ENCODE measurements around the gene PDCD1LG2.

PDCD1LG2 gene

DNA sequence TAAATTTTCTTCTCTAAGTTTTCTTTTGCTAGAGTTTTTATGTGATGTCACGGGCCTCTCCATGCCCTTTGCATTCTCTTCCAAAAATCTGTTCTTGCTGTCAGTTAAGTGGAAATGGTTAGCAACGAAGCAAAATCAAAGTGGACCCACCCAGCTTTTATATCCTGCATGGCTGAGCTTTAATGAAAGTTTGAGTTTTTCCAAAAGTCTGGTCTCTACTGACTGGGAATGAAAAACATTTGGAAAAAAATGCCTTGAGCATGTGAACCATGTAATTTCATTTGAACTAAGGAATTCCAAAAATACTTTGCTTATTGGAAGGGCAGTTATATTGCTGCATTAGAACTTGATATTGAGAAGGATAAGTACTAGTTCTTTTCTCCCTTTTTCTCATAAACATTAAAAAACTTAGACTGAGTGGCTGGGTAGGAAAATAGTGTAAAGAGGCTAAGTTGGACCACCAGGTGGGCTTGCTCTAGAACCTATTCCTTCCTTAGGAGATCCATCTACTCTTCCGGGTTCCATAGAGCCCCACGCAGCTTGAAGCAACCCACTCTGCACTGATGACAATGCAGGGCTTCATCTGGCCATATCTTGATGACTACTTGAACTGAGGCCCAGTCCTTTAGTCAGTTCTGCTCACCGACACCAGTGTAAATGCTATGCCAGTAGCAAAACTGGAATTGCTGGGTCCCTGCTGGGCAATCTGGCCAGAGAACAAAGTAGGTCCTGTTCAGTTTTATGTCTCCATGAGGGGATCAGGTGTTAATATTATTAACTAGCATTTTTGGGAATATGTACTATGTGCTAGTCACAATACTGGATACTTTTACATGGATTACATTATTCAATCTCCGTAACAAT lies 101.2 kb downstream of the PDCD1LG2 start:
- no peak for DNase-seq (ENCODE audit: low read depth)

DNA sequence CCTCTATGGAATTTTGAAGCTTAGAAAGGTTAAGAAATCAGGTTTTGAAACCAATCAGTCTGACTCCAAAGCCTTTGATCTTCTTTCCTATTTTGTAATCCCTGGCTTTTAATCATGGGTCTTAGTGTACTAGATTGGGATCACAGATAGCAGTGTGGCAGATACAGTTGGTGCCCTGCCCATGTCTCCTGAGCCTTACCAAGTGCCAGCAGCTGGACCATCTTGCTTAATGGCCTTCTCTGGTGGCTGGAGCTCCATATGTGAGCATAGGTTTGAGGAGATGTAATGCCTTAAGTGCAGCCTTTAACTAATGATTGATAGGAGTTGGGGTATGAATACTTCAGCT lies 101.8 kb downstream of the PDCD1LG2 start:
- no peak for DNase-seq (ENCODE audit: low read depth)

DNA sequence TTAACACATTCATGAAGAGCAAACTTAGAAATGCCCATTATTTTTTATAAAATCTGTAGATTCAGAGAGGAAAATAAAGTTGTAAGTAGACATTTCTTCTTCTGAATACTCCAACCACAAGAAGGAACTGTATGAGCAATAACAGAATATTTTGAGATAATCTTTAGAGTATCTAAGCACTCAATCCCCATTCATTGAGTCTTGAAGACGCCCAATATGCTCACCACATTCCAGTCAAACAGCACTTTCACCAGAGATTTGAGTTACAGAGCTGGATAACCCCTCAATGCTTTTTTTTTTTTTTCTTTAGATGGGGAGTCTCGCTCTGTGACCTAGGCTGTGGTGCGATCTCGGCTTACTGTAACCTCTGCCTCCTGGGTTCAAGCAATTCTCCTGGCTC lies 103.9 kb downstream of the PDCD1LG2 start:
- no peak for DNase-seq (ENCODE audit: low read depth)

DNA sequence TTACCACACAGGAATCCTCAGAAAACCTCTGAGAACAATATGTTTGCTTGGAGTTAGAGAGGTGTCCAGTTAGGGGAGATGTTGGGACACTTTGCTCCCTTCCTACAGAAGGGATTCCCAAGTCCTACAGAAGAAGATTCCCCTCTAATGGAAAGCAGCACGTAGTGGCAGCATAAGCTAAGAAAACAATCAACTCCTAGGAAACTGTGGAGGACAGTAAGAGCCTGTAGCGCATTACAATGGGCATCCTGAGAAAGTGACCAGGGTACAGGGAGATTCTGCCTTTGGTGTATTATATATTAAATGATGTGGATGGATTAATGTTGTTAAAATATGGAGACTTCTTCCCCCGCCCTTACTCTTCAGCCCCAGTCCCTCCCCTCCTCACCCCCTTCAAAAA lies 104.7 kb downstream of the PDCD1LG2 start:
- no peak for DNase-seq (ENCODE audit: low read depth)

DNA sequence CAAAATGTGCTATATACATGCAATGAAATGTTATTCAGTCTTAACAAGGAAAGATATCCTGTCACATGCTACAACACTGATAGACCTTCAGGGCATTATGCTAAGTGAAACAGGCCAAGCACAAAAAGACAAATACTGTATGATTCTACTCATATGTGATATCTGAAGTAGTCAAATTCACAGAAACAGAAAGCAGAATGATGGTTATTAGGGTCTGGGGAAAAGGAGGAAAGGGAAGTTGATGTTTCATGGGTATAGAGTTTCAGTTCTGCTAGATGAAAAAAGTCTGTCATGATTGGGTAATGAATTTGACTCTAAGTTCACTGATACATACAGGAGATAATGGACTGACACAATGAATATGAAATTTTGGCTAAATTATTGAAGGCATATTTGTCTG lies 107.4 kb downstream of the PDCD1LG2 start:
- no peak for DNase-seq (ENCODE audit: low read depth)

DNA sequence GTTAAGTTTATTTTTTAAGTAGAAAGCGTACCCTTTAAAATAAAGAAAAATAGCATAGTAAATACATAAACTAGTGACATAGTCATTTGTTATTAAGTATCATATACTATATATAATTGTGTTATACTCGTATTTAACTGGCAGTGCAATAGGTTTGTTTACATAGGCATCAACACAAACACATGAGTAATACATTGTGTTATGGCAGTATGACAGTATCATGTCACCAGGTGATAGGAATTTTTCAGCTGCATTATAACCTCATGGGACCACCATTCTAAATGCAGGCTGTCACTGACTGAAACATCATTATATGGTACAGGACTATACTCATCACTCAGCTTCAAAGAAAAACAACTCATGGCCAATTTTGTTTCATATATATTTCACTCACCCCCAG lies 110.2 kb downstream of the PDCD1LG2 start:
- no peak for DNase-seq (ENCODE audit: low read depth)
